ENCODE measurements around the gene CCDC57. TPM values are rescaled to one million over a fixed set of nuclear protein-coding genes. Genes with fewer than 3 reads are reported as not detected.

CCDC57 gene
- total and polyA plus RNA-seq, 9 of the 15 experiments (the other 6 are each of a cell fraction or from before 2014, with no cell fraction given), result 0.83 to 36.2 (median 13.6) TPM

GRCh38 chr17:82241183-82241925, 28.7 kb upstream of the CCDC57 start (continued):
- TF ChIP-seq ID3 (CRISPR knock-in tag; IDR thresholded peaks at IDR 0.05) (no peak), ID3 (tag; IDR thresholded peaks at IDR 0.05) (no peak), ZBTB40 (IDR thresholded peaks at IDR 0.05) (no peak), ZBTB40 (CRISPR knock-in tag; IDR thresholded peaks at IDR 0.05) (no peak), TCFL5 (CRISPR knock-in tag; conservative IDR thresholded peaks at IDR 0.05) (no peak), HBP1 (CRISPR knock-in tag; IDR thresholded peaks at IDR 0.05) (no peak), ZBTB49 (CRISPR knock-in tag; IDR thresholded peaks at IDR 0.05; ENCODE audit: borderline replicate concordance) (no peak), TAL1 (IDR thresholded peaks at IDR 0.05) (no peak), ZNF431 (CRISPR knock-in tag; IDR thresholded peaks at IDR 0.05) (no peak), PRMT5 (CRISPR knock-in tag; IDR thresholded peaks at IDR 0.05) (no peak), GTF2E2 (tag; IDR thresholded peaks at IDR 0.05) (no peak)
